ENCODE data around the gene COG4.
"Not testable (repeated sequence)": the region's sequence is repeated elsewhere in the genome, so short reads cannot be mapped to it uniquely, and the experiment has no call there.

Gene COG4

GRCh38 chr16:70540994-70541393 is 17.6 kb upstream of the COG4 start:
- Histone ChIP-seq H3K27ac (no peak overlapping the region), H3K9ac (ENCODE audit: insufficient read length) (no peak overlapping the region), H3K4me3 (no peak overlapping the region), H3K9me3 (ENCODE audit: low read depth, low read length) (no peaks in the 10 kb centered on the region), H3K36me3 (ENCODE audit: insufficient read depth, low read length) (peaks cover 84% of the 10 kb centered on the region)
- TF ChIP-seq EZH2 (IDR thresholded peaks at IDR 0.05) (no peak), POLR2AphosphoS5 (IDR thresholded peaks at IDR 0.05; ENCODE audit: borderline replicate concordance, low read depth, low read length) (no peak), FOXP2 (optimal IDR thresholded peaks at IDR 0.05; ENCODE audit: control extremely low read depth, extremely low read length, insufficient read depth) (no peak)
- no peak for DNase-seq (ENCODE audit: low read depth, low spot score)

- no peak overlapping the region for H3K4me3 ChIP-seq
- peaks cover 87% of the 10 kb centered on the region for H3K36me3 ChIP-seq (ENCODE audit: insufficient read depth, low read length)
- no peak for DNase-seq (ENCODE audit: low read depth, low spot score)
- no peak overlapping the region for H3K9ac ChIP-seq (ENCODE audit: insufficient read length)
- no peak overlapping the region for H3K27ac ChIP-seq
- no peaks in the 10 kb centered on the region for H3K9me3 ChIP-seq (ENCODE audit: low read depth, low read length)
- TF ChIP-seq EZH2 (IDR thresholded peaks at IDR 0.05) (no peak), FOXP2 (optimal IDR thresholded peaks at IDR 0.05; ENCODE audit: control extremely low read depth, extremely low read length, insufficient read depth) (no peak), POLR2AphosphoS5 (IDR thresholded peaks at IDR 0.05; ENCODE audit: borderline replicate concordance, low read depth, low read length) (no peak)
These were observed 11.6 kb upstream of the COG4 start for GRCh38 chr16:70534971-70535370.

- H3K9ac ChIP-seq (ENCODE audit: insufficient read length); H3K4me3 ChIP-seq: not testable (repeated sequence)
- peaks cover 75% of the 10 kb centered on the region for H3K36me3 ChIP-seq (ENCODE audit: insufficient read depth, low read length)
These were observed 6.6 kb upstream of the COG4 start for GRCh38 chr16:70529954-70530353.

DNA sequence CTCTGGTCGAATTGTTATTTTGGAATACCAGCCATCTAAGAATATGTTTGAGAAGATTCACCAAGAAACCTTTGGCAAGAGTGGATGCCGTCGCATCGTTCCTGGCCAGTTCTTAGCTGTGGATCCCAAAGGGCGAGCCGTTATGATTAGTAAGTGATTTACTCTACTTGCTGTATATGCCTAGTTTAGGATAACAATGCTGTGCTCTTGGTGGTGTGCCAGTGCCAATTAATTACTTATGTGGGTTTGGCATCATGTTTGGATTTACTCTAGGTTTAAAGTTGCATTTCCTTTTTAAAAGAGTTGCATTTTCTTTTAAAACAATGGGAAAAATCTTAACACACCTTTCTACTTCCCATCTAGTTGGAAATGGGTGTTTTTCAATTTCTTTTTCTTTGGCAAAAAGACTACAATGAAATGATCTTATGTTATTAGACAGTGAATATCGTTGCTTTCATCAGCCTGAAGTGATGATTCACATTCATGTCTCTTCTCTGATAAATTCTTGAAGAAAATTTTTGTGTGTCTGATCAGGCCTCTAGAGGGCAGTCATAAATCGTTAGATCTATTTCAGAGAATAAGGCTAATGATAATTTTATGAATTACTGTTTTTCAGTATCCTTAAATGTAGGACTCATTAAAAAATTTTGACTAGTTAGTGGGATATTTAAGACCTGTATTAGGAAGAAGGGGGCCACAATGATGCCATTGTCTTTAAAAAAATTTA is 5.9 kb upstream of the COG4 start:
- TF ChIP-seq EZH2 (IDR thresholded peaks at IDR 0.05) = no peak
- TF ChIP-seq FOXP2 (optimal IDR thresholded peaks at IDR 0.05; ENCODE audit: control extremely low read depth, extremely low read length, insufficient read depth) = no peak
- no peak for TF ChIP-seq POLR2AphosphoS5 (IDR thresholded peaks at IDR 0.05; ENCODE audit: borderline replicate concordance, low read depth, low read length)
- DNase-seq (ENCODE audit: low read depth, low spot score) = no peak
- H3K9ac ChIP-seq (ENCODE audit: insufficient read length) = no peak overlapping the region
- H3K4me3 ChIP-seq = 0 out of 2 replicates have a peak overlapping the region, but pooled peaks have one; percentile 12
- peak overlapping the region; percentile 25; the same call in 1 of the 2 replicates for H3K27ac ChIP-seq
- H3K9me3 ChIP-seq (ENCODE audit: low read depth, low read length) = no peaks in the 10 kb centered on the region
- peaks cover 69% of the 10 kb centered on the region for H3K36me3 ChIP-seq (ENCODE audit: insufficient read depth, low read length)

More at GRCh38 chr16:70529954-70530353, 6.6 kb upstream of the COG4 start:
- H3K9me3 ChIP-seq (ENCODE audit: low read depth, low read length); DNase-seq (ENCODE audit: low read depth, low spot score); H3K27ac ChIP-seq: not testable (repeated sequence)

GRCh38 chr16:70527315-70527996 is 4.1 kb upstream of the COG4 start:
- TF ChIP-seq POLR2AphosphoS5 (IDR thresholded peaks at IDR 0.05; ENCODE audit: borderline replicate concordance, low read depth, low read length) (no peak), EZH2 (IDR thresholded peaks at IDR 0.05) (no peak), FOXP2 (optimal IDR thresholded peaks at IDR 0.05; ENCODE audit: control extremely low read depth, extremely low read length, insufficient read depth) (no peak)
- no peaks in the 10 kb centered on the region for H3K9me3 ChIP-seq (ENCODE audit: low read depth, low read length)
- peak overlapping the region; percentile 60 for H3K9ac ChIP-seq (ENCODE audit: insufficient read length)
- no peak for DNase-seq (ENCODE audit: low read depth, low spot score)
- H3K4me3 ChIP-seq = peak overlapping the region; percentile 59
- H3K36me3 ChIP-seq (ENCODE audit: insufficient read depth, low read length) = peaks cover 51% of the 10 kb centered on the region
- H3K27ac ChIP-seq = no peak overlapping the region

GRCh38 chr16:70526403-70526802 is 3.0 kb upstream of the COG4 start:
- peaks cover 41% of the 10 kb centered on the region for H3K36me3 ChIP-seq (ENCODE audit: insufficient read depth, low read length)
- H3K9me3 ChIP-seq (ENCODE audit: low read depth, low read length) = no peaks in the 10 kb centered on the region
- no peak overlapping the region for H3K27ac ChIP-seq
- H3K9ac ChIP-seq (ENCODE audit: insufficient read length) = peak overlapping the region; percentile 60
- no peak for DNase-seq (ENCODE audit: low read depth, low spot score)
- H3K4me3 ChIP-seq = peak overlapping the region; percentile 59
- TF ChIP-seq POLR2AphosphoS5 (IDR thresholded peaks at IDR 0.05; ENCODE audit: borderline replicate concordance, low read depth, low read length) (no peak), FOXP2 (optimal IDR thresholded peaks at IDR 0.05; ENCODE audit: control extremely low read depth, extremely low read length, insufficient read depth) (no peak), EZH2 (IDR thresholded peaks at IDR 0.05) (no peak)

- peak overlapping the region; percentile 97 for H3K9ac ChIP-seq (ENCODE audit: insufficient read length)
- H3K4me3 ChIP-seq = peak overlapping the region; percentile 82
- H3K9me3 ChIP-seq (ENCODE audit: low read depth, low read length); DNase-seq (ENCODE audit: low read depth, low spot score): not testable (repeated sequence)
- H3K27ac ChIP-seq = peak overlapping the region; percentile 95
- H3K36me3 ChIP-seq (ENCODE audit: insufficient read depth, low read length) = peaks cover 27% of the 10 kb centered on the region
These were observed 1.1 kb upstream of the COG4 start for GRCh38 chr16:70524399-70524825.

- TF ChIP-seq FOXP2 (optimal IDR thresholded peaks at IDR 0.05; ENCODE audit: control extremely low read depth, extremely low read length, insufficient read depth) (no peak), POLR2AphosphoS5 (IDR thresholded peaks at IDR 0.05; ENCODE audit: borderline replicate concordance, low read depth, low read length) (peak; percentile 79)
- no peaks in the 10 kb centered on the region for H3K9me3 ChIP-seq (ENCODE audit: low read depth, low read length)
- H3K4me3 ChIP-seq = peak within 1 kb of the TSS; percentile 82
- peak within 1 kb of the TSS; percentile 95 for H3K27ac ChIP-seq
- peaks cover 22% of the 10 kb centered on the region for H3K36me3 ChIP-seq (ENCODE audit: insufficient read depth, low read length)
- DNase-seq (ENCODE audit: low read depth, low spot score) = no peak
- H3K9ac ChIP-seq (ENCODE audit: insufficient read length) = peak within 1 kb of the TSS; percentile 97
These were observed 517 bp upstream of the COG4 start, which contains the start of gene SF3B3 for GRCh38 chr16:70523743-70524398. TSS of gene SF3B3 (plus strand) at chr16:70523816. CDS start at chr16:70526657, 2,841 bp downstream.

Data from SK-N-MC (cell line).